NCI-H187 (cell line): ENCODE results near the gene POLR3A.

Experiments
- DNase-seq, 2 experiments: peaks; one replicate each; lab custom pipeline; 2025; lab: John Stamatoyannopoulos, UW

POLR3A gene

DNA sequence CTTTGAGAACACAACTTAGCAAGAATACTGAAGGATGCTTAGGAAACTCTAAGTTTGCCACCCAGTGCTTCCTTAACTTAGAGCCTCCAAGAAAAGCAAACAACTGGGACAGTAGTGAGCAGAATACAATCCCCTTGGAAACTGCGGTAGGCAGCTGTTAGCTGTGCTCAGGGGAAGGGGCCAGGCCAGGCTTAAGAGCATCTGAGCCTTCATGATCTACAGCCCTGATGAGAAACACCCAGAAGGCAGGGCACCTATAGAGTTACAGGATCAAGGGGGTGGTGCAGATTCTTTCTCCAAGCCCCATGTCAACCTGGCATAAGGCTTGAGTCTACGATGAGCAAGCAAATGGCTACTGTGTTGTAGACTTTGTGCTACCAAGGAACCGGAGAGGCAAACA, 51.4 kb downstream of the POLR3A start:
- no peak for DNase-seq

DNA sequence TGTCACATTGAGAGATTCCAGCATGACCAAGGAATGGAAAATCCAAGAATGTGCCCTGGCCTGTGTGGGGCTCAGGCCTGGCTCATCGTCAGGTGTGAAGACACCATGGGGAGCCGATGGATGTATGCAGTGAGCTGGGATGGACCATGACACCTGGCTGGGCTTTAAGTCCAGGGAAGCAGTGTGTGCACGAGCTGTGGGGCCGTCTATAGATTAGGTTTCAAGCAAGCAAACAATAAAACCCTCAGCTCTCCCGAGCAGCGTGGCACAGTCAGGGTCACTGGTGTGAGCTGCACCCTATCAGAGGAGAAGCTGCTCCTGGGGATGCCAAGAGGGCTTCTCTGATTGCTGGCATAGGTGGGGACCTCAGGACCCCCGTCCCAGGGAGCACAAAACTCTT, 52.3 kb downstream of the POLR3A start:
- no peak for DNase-seq

DNA sequence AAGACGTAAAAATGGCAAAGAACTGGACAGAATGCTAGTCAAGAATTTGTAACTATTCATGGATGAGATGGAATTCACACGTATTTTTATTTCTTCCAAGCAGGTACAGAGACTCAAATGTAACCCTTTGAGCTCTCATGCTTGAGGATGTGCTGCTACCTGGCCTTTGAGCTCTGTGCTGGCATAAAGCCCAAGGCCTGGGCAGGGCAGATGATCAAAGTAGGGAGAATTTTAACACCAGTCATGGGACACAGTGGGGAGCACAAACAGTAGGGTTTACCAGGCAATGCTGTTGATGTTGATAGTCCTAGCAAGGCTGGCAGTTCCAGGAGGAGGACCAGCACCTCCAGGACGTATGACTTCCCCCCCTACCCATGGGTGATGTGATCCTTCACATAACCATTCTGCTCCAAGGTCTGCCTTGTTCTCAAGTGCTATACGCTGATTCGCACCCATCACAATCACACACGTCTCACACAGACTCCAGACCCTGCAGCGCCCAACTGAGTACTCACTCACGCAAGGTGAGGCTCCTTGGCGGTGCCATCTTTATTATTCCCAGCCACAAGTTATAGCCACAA, 54.1 kb downstream of the POLR3A start:
- no peak for DNase-seq

DNA sequence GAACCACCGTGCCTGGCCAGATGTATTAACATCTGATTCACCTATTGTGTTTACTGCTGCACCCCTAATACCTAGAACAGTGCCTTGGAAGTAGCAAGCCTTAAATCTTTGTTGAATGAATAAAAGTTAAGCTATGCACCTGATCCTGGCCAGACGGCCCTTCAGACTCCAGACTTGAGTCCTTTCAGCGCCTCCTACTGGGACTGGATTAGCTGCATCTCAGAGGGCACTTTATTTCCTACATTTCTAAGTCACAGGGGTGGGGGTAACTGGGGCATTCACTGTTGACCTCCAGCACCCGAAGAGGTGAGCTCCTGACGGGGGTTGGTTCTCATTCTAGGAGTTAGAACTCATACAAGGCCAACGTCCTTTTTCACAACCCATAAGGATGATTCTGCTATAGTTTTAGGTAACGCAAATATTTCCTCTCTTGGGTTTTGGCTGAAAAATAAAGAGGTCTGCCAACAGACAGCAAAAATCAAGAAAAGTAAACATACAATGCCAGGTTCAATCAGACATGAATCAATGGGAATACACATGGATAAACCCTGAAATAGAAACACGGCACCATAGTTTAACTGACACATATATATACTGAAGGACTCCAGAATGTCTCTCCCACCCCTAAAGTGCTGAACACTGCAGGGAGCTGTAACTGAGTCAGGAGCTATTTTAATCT, 54.8 kb downstream of the POLR3A start:
- no peak for DNase-seq

DNA sequence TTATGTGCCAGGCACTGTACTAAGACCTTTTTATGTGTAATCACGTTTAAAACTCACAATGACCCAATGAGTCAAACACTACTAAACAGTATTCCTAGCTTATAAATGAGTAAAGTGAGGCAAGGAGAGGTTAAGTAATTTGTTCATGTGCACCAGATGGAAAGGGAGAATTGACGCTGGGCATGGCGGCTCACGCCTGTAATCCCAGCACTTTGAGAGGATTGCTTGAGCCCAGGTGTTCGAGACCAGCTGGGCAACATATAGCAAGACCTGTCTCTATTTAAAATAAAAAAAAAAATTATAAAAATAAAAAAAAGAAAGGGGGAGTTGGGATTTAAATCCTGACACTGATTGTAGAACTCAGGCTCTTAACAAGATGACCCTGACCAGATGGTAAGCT, 56.0 kb downstream of the POLR3A start:
- no peak for DNase-seq

DNA sequence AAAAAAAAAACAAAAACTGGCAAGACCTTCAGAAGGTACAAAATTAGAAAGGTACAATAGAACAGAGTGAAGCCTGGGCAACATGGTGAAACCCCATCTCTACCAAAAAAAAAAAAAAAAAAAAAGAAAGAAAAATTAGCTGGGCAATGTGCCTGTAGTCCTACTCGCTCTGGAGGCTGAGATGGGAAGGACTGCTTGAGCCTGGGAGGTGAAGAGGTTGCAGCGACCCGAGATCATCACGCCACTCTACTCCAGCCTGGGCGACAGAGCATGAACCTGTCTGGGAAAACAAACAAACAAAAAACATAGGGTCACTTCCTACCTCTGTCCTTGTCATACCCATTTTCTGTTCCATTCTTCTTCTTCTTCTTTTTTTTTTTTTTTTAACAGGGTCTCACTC, 57.2 kb downstream of the POLR3A start:
- no peak for DNase-seq

DNA sequence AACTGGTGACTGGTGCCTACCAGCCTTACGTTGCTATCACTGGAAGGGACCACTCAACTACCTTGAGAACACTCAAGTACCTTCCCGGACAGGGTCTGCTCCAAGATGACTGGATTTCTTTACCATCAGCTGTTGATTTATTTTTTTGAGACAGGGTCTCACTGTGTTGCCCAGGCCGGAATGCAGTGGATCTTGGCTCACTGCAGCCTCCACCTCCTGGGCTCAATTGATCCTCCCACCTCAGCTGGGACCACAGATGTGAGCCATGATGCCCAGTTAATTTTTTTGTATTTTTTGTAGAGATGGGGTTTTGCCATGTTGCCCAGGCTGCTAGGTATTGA, 57.5 kb downstream of the POLR3A start:
- no peak for DNase-seq

DNA sequence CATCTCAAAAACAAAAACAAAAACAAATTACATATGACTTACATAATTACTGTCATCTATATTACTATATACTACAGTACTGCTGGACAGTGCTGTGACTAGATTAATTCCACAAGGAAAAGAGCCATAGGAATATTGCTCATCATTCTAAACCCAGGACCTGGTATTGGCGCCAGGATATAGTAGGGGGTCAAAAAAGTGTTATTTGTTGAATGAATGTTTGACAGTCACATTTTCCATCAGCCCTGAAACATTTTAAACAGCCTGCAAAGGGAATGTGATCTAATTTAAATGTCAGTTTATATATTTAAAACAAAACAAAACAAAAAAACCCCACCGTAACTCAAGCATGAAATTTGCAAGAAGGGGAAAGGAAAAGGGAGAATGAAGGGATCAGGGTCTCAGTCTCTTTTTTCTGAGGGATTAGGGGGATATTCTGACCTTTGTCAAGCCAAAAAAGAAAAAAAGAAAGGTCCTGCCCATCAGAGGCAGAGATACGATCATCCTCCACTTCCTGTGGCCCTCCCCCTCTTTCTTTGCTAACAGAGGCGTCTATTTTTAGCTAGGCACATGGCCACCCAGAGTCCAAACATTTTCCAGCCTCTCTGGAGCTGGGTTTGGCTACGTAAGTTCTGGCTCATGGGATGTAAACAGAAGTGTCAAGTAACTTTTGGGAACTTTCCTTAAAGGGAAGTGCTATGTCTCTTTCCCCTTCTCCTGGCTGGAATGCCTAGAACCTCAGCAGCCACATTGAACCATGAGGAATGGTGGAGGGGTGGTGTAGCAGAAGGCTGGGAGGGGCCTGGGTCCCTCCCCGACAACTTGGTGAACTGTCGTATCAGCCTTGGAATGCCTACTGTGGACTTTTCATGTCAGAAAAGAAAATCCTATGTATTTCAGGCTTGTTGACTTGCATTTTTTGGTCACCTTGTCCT, 58.2 kb downstream of the POLR3A start:
- DNase-seq: no peak

DNA sequence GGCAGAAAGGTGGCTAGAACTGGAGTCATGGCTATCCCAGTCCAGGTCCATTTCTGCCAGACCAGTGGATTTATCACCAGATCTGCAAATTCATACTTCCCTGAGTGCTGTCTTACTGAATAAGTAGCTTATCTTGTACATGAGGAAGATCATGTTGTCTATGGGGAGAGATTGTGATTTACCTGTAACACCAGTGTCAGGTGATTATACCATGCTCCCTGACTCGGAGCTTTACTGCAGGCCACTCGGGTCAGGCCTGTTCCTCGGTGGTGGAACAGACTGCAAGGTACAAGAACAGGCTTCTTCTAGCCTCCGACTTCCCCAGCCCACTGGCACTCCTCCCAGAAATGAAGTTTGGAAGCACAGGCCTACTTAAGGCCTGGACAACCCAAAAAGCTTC, 60.2 kb downstream of the POLR3A start:
- DNase-seq: no peak

DNA sequence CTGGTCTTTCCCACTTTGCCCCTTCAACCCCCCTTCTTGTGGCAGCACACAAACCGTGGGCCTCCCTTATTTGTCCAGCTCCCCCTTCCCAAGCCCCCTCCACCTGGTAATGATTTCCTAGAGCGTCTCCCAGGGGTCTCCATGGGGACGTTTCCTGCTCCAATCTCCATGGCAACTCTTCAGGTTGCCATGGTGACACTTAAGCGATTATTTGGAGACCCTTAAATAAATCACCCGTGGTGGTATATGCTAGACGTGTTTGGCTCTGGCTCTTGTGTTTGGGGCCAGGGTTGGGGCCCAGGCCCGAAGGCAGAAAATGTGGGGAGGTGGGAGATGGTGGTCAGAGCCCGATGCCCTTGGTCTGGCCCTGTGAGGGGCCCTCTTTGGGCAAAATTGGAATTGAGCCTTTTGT, 61.7 kb downstream of the POLR3A start:
- DNase-seq: no peak

DNA sequence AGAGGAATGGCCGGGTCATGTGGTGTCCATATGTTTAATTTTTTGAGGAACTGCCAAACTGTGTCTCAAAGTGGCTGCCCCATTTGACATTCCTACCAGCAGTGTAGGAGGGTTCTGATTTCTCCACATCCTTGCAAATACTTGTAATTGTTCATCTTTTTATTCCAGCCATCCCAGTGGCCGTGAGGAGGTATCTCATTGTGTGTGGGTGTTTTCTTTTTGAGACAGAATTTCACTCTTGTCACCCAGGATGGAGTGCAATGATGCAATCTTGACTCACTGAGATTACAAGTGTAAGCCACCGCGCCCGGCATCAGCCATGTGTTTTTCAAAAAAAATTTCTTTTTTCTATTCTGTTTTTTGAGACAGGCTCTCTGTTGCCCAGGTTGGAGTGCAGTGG, 64.0 kb downstream of the POLR3A start:
- DNase-seq: no peak

DNA sequence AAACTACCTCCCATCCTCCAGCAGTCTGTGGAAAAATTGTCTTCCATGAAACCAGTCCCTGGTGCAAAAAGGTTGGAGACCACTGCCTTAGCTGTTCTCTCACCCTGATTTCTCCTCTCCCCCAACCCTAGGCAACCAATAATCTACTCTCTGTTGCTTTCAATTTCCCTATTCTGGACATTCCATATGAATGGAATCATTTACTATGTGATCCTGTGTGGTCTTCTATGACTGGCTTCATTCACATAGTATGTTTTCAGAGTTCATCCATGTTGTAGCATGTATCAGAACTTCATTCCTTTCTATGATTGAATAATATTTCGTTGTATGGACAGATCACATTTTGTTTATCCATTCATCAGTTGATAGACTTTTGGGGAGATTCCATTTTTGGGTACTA, 64.5 kb downstream of the POLR3A start:
- DNase-seq: no peak

DNA sequence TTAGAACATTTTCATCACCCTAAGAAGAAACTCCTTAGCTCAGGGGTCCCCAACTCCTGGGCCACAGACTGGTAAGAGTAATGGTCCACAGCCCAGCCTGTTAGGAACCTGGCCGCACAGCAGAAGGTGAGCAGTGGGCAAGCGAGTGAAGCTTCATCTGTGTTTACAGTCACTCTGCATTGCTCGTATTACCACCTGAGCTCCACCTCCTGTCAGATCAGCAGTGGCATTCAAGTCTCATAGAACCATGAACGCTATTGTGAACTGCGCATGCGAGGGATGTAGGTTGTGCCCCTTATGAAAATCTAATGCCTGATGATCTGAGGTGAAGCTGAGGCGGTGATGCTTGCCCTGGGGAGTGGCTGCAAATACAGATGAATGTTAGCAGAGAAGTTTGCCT, 65.4 kb downstream of the POLR3A start:
- no peak for DNase-seq

DNA sequence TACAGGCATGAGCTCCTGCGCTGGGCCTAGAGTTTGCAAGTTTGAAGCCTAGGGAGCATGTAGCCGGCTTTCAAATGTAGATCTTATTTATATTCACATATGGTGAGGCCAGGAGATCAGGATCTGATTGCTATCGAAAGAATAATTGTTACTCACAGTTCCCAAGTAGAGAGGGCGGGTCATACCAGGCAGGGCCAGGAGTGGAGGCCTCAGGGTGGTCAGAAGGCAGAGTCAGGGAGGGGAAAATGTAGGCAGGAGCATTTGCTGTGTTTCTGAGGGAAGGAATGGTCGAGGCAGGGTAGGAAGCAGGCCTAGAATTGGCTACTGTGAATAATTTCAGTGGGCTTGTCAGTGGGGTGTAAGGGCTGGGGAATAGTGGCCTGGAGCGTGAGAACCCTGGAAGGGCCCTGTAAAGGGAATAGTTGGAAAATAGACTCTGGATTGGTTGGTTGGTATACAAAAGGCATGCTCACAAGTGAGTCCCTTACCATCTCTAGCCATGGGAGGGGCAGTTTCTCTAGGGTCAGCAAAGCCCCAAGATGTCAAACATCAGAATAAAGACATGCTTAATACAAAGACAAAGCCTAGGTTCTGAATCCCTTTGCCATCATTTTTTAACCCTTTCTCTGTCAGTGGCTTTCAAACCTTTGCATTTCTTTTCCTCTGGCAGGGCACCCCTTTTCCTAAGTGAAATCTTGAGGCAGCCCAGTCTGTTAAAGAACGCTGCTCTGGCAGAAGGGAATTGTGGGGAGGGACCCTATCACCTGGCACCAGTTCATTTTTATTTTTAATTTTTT, 66.8 kb downstream of the POLR3A start:
- no peak for DNase-seq

DNA sequence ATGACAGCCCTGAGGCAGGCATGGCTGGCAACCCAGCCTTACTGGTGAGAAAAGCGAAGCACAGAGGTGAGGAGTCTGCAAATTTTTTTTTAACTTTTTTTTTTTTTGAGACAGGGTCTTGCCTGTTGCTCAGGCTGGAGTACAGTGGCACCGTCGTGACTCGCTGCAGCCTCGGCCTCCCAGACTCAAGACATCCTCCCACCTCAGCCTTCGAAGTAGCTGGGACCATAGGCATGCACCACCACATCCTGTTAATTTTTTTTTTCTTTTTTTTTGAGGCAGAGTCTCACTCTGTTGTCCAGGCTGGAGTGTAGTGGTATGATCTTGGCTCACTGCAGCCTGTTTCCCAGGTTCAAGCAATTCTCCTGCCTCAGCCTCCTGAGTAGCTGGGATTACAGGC, 67.6 kb downstream of the POLR3A start:
- DNase-seq: no peak

DNA sequence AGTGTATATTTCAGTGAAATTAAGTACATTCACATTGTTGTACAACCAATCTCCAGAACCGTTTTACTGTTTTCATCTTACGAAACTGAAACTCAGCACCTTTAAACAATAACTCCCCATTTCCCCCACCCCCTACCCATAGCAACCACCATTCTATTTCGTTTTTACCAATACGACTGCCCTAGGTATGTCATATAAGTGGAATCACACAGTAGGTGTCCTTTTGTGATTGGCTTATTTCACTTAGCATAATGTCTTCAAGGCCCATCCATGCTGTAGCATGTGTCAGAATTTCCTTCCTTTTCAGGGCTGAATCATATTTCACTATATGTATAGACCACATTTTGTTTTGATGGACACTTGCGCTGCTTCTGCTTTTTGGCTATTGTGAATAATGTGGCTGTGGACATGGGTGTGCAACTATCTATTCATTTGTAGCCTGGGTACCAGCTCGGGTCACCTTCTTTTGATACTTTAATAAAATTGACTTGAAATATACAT, 68.4 kb downstream of the POLR3A start:
- no peak for DNase-seq

DNA sequence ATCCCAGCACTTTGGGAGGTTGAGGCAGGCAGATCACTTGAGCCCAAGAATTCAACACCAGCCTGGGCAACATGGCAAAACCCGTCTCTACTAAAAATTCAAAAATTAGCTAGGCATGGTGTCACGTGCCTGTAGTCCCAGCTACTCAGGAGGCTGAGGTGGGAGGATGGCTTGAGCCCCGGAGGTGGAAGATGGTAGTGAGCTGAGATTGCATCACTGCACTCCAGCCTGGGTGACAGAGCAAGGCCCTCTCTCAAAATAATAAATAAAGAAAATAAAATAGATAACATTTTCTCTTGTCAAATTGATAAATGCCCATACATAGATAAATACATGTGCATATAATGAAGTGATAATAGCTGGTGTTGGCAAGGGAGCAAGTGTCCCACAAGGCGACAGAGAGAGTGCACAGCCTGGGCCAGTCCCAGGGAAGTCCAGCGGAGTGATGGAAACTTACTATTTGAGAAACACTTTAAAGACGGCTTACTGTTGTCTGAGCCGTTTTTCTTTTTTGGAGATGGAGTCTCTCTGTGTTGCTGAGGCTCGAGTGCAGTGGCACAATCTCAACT, 69.3 kb downstream of the POLR3A start:
- DNase-seq: no peak

DNA sequence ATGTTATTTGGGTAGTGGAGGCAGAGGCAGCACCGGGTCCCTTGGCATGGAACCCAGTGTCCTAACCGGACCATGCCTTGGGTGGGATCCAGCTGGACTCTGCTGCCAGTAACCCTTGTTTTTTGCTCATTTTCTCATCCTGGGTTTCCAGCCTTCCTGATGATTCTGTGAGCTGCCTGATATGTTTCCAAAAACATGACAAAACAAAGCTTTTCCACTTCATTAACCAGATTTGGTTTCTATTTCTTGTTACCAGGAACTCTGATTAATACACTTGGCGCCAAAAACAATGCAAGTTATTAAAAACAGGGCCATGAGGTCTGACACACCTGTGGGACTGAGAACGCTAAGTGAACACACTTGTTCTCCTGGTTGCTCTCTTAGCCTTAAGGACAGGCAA, 69.9 kb downstream of the POLR3A start:
- no peak for DNase-seq

DNA sequence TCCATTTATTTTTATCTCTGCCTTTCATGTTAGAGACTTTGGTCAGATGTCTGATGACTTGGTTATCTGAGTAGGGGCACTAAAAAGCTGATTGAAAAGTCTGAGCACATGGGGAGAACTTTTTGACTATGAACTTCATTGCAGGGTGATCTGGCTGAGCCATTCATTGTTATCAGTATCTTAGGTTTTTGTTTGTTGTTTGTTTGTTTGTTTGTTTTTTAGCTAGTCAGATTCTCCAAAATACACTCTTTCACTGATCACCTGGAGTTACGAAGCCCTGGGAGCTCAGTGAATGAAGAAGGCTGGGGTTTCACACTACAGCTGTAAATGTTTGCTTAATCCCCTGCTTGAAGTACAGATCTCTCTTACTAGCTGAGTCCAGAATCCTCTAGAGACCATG, 74.2 kb downstream of the POLR3A start:
- DNase-seq: no peak

DNA sequence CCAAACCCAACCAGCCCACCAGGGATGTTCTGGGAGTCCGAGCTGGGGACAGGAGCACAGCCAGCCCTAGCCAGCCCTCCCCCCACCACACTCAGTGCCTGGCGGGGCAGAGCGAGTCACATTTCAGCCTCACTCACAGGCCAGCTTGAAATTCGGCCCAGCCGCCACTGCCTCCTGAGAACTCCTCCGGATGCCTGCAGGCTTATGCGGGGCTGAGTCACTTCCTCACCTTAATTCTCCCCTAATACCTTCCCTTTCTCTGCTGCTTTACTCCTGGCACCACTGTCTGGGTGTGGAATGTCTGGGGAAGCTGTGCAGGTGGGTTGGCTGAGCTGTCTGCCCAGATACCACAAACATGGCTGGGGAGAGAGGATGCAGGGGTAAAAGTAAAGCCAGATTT, 80.1 kb downstream of the POLR3A start:
- DNase-seq: no peak

DNA sequence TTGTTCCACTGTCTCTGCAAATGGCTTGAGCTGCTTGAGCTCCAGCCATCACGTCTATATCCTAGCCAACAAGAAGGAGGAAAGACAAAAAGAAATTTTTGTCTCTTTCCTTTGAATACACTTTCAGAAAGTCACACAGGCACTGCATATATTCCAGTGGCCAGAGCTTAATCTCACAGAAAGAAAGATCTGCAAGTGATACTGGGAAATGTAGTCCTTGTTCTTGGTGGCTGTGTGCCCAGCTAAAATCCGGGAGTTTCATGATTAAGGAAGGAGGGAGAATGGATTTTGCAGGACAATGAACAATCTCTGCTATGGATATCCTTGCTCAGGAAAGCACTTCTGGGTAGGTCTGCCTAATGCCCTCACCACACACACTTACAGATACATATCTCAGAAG, 83.2 kb downstream of the POLR3A start:
- DNase-seq: no peak

DNA sequence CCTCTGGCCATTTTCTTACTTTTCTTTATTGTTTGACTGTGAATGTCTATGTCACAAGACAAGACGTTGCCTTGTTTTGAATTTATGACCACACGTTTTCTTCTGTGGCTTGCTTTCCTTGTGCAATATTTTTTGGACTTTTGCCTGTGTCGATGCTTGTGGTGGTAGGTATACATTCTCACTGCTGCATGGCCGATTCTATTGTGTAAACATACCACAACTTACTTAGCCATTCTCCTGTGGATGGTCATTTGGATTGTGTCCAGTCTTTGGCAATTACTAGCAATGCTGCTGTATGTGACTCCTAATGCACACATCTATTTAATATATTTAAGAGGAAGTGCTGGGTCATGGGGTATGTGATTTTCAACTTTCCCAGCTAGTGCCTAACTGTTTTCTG, 84.8 kb downstream of the POLR3A start:
- DNase-seq: no peak
